Loucy (cell line): Measurements from ENCODE around the gene SUPV3L1.

Experiments
- CTCF ChIP-seq: fragments of 200-600 bp; sonication (generic); conservative IDR thresholded peaks from 2 replicates; pipeline ENCODE4 v1.5.1; 2014; ENCODE audit warnings: mild to moderate bottlenecking, antibody characterized with exemption, low read length
- EZH2phosphoT487 ChIP-seq: fragments of 200-600 bp; IDR thresholded peaks from 2 replicates; pipeline ENCODE4 v1.6.1; 2018; ENCODE audit warnings: antibody characterized with exemption, mild to moderate bottlenecking, moderate library complexity, borderline replicate concordance

GRCh38 chr10:69214666-69215131 is 34.7 kb downstream of the SUPV3L1 start:
- TF ChIP-seq CTCF (no peak), EZH2phosphoT487 (no peak)
